Measurements from ENCODE around the gene PEX14.

The PEX14 gene

DNA sequence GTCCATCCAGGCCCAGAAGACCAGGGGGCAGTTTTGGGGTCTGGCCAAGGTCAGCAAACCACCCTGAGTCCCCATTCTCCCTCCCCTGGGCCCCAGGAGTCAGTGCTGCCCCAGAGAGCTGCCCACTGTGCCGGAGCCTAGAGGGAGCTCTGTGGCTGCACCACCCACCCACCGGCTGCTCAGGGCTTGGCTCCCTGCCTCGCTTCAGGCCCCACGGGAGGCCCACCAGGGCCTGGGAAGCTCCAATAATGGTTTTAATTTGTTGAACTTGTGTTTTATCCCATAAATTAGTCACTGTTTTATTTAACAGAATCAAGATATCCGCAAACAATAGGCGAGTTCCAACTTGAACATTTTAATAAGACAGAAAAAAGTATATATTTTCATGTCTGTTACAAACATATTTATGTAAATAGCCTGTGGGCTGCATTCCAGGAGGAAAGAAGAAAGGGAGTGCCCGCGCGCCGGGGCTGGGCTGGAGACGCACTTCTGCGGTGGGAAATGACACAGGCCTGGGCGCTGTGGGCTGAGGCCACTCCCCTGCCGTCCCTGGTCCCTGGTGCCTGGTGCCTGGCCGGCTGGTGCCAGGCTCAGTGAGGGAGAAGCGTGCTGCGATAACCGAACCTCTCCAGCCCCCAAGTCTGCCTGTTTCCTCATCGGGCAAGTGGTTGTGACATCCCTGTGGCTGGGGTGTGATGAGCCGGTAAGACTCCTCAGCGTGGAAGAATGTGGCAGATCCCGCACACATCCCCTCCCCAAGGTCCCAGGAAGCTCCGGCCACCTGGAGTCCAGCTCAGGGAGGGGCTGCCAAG, 160.5 kb downstream of the PEX14 start:
- peak; percentile 80 for DNase-seq (ENCODE audit: low read depth)

DNA sequence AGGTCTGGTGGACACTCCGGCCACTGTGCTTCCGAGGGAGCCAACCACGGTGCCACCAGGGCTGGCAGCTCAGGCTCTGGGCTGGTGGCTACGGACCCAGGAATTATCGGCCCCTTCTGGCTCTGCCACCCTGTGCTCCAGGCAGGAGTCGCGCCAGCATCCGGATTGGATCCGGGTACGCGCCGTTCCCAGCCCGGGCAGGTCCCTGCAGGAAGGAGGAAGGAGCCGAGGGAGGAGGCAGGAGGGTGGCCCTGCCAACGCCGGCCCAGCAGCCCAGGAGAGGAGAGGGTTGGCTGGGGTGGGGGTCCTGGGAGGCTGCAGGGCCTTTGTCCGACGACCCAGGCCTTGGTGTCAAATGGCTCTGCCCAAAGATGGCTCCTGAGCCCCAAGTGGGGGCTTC, 161.2 kb downstream of the PEX14 start:
- no peak for DNase-seq (ENCODE audit: low read depth)

- no peak for DNase-seq (ENCODE audit: low read depth)
Measured at GRCh38 chr1:10637400-10637799, 162.7 kb downstream of the PEX14 start.

DNA sequence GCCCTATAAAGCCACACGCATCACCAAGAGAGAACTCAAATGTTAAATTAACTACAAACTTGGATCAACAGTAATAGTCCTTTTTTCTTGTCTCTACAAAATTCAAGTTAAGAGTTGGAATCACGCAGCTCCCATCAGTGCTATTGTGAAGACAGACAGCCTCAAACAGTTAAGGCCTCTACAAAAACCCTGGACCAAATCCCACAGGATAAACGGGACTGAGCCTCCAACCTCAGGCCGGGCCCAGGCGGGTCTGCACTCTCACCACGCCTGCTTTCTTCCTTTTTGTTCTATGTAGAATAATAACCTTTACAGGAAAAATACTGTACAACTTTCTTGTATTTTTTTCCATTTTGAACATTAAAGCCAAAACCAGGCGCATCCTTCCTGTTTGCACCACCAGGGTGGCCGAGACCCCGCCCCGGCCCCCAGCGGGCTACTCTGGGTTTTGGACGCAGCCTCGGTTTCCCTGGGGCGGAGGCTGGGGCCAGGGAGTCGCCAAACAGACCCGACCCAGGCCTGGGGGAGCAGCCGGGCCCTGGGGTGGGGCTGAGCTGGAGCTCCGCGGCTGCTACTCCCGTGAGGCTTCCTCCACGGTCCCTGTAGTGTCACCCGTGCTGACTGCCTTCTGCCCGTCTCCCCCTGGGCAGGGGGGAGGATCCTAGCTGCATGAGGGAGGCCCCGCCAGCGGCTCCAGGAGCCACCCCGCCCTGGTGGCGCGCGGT, 163.2 kb downstream of the PEX14 start:
- DNase-seq (ENCODE audit: low read depth) = no peak

- DNase-seq (ENCODE audit: low read depth) = no peak
Measured at GRCh38 chr1:10638559-10639005, 163.8 kb downstream of the PEX14 start.

DNA sequence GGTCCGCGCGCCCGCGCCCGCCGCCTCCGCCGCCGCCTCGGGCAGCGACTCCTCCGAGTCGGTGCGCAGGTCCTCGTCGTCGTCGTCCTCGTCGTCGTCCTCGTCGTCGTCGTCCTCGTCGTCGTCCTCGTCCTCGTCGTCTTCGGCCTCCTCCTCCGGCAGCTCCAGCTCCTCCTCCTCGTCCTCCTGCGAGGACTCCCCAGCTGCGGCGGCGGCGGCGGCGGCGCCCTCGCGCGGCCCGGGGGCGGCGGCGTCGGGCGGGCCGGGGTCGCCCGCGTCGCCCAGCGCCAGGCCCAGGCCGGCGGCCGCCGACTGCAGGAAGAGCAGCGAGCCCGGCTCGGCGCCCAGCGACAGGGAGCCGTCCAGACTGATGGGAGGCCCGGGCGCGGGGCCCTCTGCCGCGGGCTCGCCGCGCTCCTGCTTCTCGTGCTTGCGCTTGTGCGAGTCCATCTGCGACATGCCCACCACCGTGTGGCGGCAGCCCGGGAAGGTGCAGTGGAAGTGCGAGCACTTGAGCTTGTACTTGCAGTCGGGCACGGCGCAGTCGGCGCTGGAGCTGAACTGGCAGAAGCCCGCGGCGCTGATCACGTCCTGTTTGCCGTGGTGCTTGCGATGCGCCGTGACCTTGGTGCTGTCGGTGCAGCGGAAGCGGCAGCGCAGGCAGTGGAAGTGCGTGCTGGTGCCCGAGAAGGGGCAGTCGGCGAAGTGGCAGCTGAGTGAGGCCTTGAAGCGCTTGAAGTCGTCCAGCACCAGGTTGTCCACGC, 164.4 kb downstream of the PEX14 start:
- DNase-seq (ENCODE audit: low read depth) = peak; percentile 4

DNA sequence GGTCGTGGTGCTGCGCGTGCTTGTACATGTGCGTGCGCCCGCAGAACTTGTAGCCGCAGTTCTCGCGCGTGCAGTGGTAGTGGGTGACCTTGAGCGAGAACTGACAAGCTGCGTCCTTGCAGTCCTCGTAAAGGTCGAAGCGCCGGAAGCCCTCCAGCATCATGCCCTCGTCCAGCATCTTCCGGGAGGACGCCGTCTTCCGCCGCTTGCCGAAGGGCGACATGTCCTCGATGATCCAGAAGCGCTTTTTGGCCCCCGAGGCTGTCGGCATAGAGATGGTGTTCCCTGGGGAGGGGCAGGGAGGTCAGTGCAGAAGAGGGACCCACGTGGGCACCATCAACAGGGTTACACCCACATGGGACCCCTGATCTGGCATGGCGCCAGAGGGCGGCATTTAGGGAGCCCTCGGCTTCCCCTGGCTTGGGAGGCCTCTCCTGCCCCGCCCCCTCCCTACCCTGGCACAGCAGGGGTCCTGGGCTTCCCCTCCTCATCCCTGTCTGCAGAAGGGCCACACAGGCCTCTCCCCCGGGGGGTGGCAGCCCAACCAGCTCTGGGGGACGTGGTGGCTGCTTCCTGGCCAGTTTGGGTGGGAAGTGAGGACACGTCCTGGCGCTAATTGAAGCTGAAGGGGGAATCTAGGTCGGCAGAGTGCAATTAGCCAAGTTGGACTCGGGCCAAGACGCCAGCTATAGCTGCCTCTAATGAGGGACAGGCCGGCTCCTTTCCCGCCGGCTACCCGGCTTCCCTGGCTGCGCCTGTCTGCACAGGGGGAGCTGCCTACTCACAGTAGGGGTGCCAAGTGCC, 165.2 kb downstream of the PEX14 start:
- no peak for DNase-seq (ENCODE audit: low read depth)

GRCh38 chr1:10640843-10641553, 166.2 kb downstream of the PEX14 start:
- no peak for DNase-seq (ENCODE audit: low read depth)

- no peak for DNase-seq (ENCODE audit: low read depth)
Measured at GRCh38 chr1:10641976-10642375, 167.2 kb downstream of the PEX14 start.

GRCh38 chr1:10642403-10643080, 167.8 kb downstream of the PEX14 start:
- DNase-seq (ENCODE audit: low read depth) = no peak

- DNase-seq (ENCODE audit: low read depth) = no peak
Measured at GRCh38 chr1:10643607-10644306, 169.0 kb downstream of the PEX14 start.

DNA sequence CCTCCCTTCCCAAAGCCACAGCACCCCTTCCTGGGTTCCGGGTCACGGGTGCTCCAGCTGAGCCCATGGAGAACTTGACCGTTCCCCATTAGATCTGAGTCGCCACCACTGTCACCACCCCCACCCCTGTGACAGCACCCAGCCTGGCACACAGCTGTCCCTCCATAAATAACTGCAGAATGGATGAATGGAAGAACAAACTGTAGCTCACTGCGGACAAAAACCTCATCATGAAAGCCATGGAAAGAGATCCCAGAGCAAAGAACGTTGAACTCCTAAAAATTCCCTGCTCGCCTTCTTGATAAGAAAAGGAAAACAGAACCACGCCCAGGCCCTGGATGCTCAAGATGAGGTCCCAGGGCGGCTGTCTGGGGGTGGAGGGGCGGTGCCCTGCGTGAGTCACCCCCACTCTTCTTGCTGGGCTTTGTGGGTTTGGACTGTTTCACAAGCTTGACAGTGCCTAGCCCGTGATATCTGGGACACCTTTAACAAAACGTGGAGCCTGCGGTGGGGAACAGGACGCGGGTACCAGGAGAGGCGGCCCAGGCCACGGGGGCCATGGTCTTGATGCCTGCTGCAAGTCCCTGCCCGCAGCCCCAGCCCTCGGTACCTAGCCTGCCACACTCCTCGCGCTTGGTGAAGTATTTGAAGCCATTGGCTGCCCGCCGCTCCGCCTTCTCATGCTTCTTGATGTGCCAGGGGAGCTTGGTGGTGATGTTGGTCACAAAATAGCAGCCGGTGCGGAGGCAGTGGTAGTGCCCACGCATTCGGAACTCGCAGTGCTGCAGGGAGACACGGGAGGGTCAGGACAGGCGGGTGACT, 169.8 kb downstream of the PEX14 start:
- peak; percentile 46 for DNase-seq (ENCODE audit: low read depth)

DNA sequence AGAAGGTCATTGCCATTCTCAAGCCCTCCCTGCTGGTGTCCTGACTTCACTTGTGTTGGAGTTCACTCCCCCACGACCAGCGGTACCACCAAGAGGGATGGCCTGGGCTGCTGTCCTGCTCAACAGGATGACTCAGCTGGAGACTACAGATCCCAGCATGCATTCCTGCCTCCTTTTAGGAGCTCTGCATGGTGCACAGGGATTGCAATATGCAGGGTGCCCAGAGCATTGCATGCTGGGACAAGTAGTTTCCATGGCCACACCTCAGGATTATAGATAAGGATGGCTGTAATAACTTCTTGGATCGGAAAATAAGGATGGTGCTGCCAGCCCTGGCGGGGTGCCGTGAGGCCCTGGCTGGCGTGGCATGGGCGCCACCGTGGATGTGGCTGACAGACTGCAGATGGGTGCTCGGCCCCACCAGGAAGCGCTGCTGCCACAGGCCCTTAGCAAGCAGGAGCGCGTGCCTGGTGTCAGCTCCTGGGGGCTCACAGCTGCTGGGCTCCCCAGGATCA, 171.7 kb downstream of the PEX14 start:
- DNase-seq (ENCODE audit: low read depth) = peak; percentile 80

DNA sequence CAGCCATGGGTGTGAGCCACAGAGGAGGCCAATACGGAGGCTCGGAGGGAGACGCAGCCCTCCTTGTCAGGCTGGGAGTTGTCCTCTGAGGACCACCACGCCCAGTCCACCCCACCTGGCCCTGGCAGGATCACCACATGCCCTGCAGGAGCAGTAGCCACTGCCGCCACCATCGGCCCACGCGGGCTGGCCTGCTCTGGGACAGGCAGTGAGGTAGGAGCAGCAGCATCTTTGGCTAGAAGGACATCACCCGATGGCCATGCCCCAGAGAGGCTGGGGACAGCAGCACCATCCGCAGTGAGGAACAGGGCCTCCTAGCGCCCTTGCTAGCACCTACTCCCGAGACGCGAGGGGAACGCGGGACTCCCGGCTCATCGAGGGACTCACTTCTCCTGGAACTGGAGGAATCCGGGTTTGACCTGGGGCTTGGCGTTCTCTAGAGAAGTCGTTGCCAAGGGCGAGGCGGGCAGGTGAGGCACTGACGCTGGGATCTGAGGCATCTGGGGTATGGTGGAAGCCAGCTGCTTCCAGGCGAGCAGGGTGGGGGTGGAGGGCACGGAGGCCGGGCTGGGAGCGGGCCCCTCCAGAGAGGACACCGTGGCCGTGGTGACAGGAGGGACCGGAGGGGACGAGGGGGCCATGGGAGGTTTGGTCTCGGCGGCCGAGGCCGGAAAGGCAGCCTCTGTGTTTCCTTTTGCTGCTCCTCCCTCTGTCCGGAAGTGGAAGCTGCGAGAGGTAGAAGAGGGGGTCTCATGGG, 172.8 kb downstream of the PEX14 start:
- DNase-seq (ENCODE audit: low read depth) = no peak

DNA sequence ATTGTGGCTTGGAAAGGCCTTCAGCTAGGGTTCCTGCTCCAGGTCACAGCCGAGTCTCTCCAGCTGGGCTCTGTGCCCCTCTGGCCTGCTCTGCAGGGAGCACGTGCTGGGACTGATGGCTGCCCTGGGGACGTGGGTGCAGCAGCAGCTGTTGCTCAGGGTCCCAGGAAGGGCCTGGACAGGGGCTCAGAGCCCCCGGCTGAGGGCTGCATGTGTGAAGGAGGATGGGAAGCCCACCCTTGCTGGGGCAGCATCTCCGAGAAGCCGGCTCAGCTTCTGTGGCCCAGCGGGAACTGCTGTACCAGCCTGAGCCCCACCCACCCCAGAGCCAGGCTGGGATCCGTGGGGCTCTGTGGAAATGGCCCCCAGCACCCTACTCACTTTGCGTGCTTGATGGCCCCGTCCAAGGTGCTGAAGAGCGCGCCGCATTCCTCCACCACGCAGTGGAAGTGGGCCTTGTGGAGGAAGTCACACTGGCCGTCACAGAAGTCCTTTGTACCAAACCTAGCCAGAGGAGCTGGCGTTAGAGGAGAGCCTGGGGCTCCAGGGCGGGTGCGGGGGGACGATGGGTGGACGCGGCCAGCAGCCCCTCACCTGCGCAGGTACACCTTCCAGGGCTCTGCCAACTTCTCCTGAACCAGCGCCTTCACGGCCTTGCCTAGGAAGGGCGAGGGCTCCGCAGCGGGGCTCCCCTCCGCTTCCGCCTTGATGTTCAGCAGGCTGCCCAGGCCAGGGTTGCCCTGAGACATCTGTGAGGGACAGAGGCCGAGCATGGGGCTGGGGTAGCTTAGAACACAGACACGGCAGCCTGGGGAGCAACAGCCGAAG, 174.2 kb downstream of the PEX14 start:
- peak; percentile 4 for DNase-seq (ENCODE audit: low read depth)

- DNase-seq (ENCODE audit: low read depth) = no peak
Measured at GRCh38 chr1:10649517-10650201, 174.9 kb downstream of the PEX14 start.
